H1 (cell line): ENCODE measurements around the gene HSD17B10. TPM values are rescaled to one million over a fixed set of nuclear protein-coding genes. Genes with fewer than 3 reads are reported as not detected.

Experiments
- CTCF ChIA-PET: fragments of 300-600 bp; sonication (Branson Sonifier 250); formaldehyde crosslinking; loops from one replicate; lab custom pipeline; 2021; ENCODE audit not compliant: partially characterized antibody; lab: Charles Lee
- POLR2A ChIA-PET: fragments of 300-600 bp; sonication (Branson Sonifier 250); formaldehyde crosslinking; loops from one replicate; lab custom pipeline; 2021; ENCODE audit warnings: inconsistent platforms; ENCODE audit not compliant: partially characterized antibody; lab: Charles Lee
- DNase-seq, 2 experiments: peaks; one replicate each; pipeline versions ENCODE4 v3.0.0 to v3.0.0-alpha.2; 2010 to 2022; ENCODE audit warnings: low spot score in 2 of 2, low read depth in 1 of 2, mixed read lengths in 1 of 2
- FAIRE-seq: peaks from 2 replicates; lab custom pipeline; 2011; peaks lifted over from hg19 to GRCh38; lab: Jason Lieb, UNC
- H2AFZ ChIP-seq: 2 replicates; pipeline ENCODE4 v1.8.1; 2012; ENCODE audit warnings: low read length, inconsistent platforms
- H2AK5ac ChIP-seq: 2 replicates; pipeline ENCODE4 v1.6.1; 2013; ENCODE audit warnings: low read depth, low read length
- H2BK120ac ChIP-seq: replicated peaks from 2 replicates; pipeline ENCODE3; 2013; ENCODE audit warnings: low read depth, low read length, inconsistent platforms
- H2BK12ac ChIP-seq: 2 replicates; pipeline ENCODE4 v1.6.1; 2013; ENCODE audit warnings: low read depth, low read length
- H2BK15ac ChIP-seq: 2 replicates; pipeline ENCODE4 v1.6.1; 2013; ENCODE audit warnings: low read length
- H2BK20ac ChIP-seq: 2 replicates; pipeline ENCODE4 v1.6.1; 2013; ENCODE audit warnings: low read length
- H2BK5ac ChIP-seq: 2 replicates; pipeline ENCODE4 v1.6.1; 2013; ENCODE audit warnings: low read depth, low read length
- H3K14ac ChIP-seq: 2 replicates; pipeline ENCODE4 v1.6.1; 2013; ENCODE audit warnings: inconsistent platforms; ENCODE audit not compliant: insufficient read length
- H3K18ac ChIP-seq: 2 replicates; pipeline ENCODE4 v1.6.1; 2013; ENCODE audit warnings: low read length; ENCODE audit errors: extremely low read depth
- H3K23ac ChIP-seq: 2 replicates; pipeline ENCODE4 v1.6.1; 2013; ENCODE audit warnings: inconsistent platforms; ENCODE audit not compliant: insufficient read length
- H3K23me2 ChIP-seq: 2 replicates; pipeline ENCODE4 v1.6.1; 2013; ENCODE audit warnings: low read depth, low read length
- H3K27ac ChIP-seq: 2 replicates; pipeline ENCODE4 v1.6.1; 2011; ENCODE audit warnings: low read depth, low read length, inconsistent platforms
- H3K27me3 ChIP-seq, 4 experiments: replicated peaks in 1 of 4; 1 replicate in 1 of 4; 2 replicates in 3 of 4; pipeline versions ENCODE4 v1.6.1 to v1.8.1; 2011 to 2013; ENCODE audit warnings: low read length in 3 of 4, mild to moderate bottlenecking in 3 of 4, inconsistent platforms in 2 of 4, mixed read lengths in 2 of 4, moderate library complexity in 1 of 4; ENCODE audit not compliant: control insufficient read depth in 3 of 4, insufficient read depth in 3 of 4; ENCODE audit errors: extremely low read depth in 1 of 4
- H3K36me3 ChIP-seq, 4 experiments: 2 replicates each; pipeline versions ENCODE4 v1.6.1 to v1.8.1; 2011 to 2013; ENCODE audit warnings: mild to moderate bottlenecking in 4 of 4, low read length in 3 of 4, moderate library complexity in 2 of 4, control low read depth in 1 of 4, inconsistent platforms in 1 of 4; ENCODE audit not compliant: insufficient read depth in 4 of 4, control insufficient read depth in 2 of 4
- H3K4ac ChIP-seq: replicated peaks from 2 replicates; pipeline ENCODE3; 2013; ENCODE audit warnings: low read length, low read depth, mixed read lengths, inconsistent platforms; ENCODE audit not compliant: insufficient read length
- H3K4me1 ChIP-seq, 4 experiments: replicated peaks in 1 of 4; 1 replicate in 1 of 4; 2 replicates in 3 of 4; pipeline versions ENCODE4 v1.6.1 to v1.8.1; 2011 to 2013; ENCODE audit warnings: low read length in 3 of 4, inconsistent platforms in 2 of 4, mixed read lengths in 1 of 4; ENCODE audit not compliant: insufficient read depth in 4 of 4, control insufficient read depth in 3 of 4
- H3K4me2 ChIP-seq, 2 experiments: 2 replicates each; pipeline versions ENCODE4 v1.6.1 to v1.8.1; 2011 to 2013; ENCODE audit warnings: low read depth in 2 of 2, low read length in 2 of 2, control low read depth in 1 of 2, inconsistent platforms in 1 of 2, mild to moderate bottlenecking in 1 of 2; ENCODE audit not compliant: insufficient read depth in 1 of 2
- H3K4me3 ChIP-seq, 4 experiments: fragments of 200-600, 300-600 bp in 1 of 4; sonication (generic), shearing (Covaris generic), sonication (Bioruptor Twin) in 1 of 4; 2 replicates each; pipeline versions ENCODE4 v1.5.1 to v1.8.1; 2011 to 2016; ENCODE audit warnings: low read length in 4 of 4, low read depth in 3 of 4, control low read depth in 2 of 4, inconsistent platforms in 2 of 4, mild to moderate bottlenecking in 2 of 4, mixed read lengths in 1 of 4, moderate library complexity in 1 of 4; ENCODE audit not compliant: insufficient read depth in 2 of 4; ENCODE audit errors: extremely low read depth in 1 of 4
- H3K56ac ChIP-seq: replicated peaks from 2 replicates; pipeline ENCODE3; 2013; ENCODE audit warnings: low read depth, mild to moderate bottlenecking, mixed read lengths, low read length, inconsistent platforms; ENCODE audit not compliant: insufficient read length
- H3K79me1 ChIP-seq: 2 replicates; pipeline ENCODE4 v1.6.1; 2013; ENCODE audit warnings: low read depth, low read length, control low read depth
- H3K79me2 ChIP-seq, 2 experiments: 2 replicates each; pipeline versions ENCODE4 v1.6.1 to v1.8.1; 2012 to 2013; ENCODE audit warnings: low read length in 2 of 2, mild to moderate bottlenecking in 2 of 2, inconsistent platforms in 1 of 2; ENCODE audit not compliant: insufficient read depth in 2 of 2, control insufficient read depth in 1 of 2
- H3K9ac ChIP-seq, 4 experiments: replicated peaks in 1 of 4; 1 replicate in 1 of 4; 2 replicates in 3 of 4; pipeline versions ENCODE4 v1.6.1 to v1.8.1; 2011 to 2013; ENCODE audit warnings: low read depth in 3 of 4, low read length in 3 of 4, control low read depth in 2 of 4, mild to moderate bottlenecking in 2 of 4, moderate library complexity in 2 of 4, inconsistent platforms in 1 of 4; ENCODE audit errors: extremely low read depth in 1 of 4
- H3K9me3 ChIP-seq, 2 experiments: 2 replicates each; pipeline versions ENCODE4 v1.6.1 to v1.8.1; 2012 to 2013; ENCODE audit warnings: mild to moderate bottlenecking in 2 of 2, moderate library complexity in 2 of 2, control low read depth in 1 of 2, inconsistent platforms in 1 of 2, low read depth in 1 of 2, low read length in 1 of 2, mixed read lengths in 1 of 2; ENCODE audit not compliant: insufficient read depth in 2 of 2
- H4K20me1 ChIP-seq, 2 experiments: replicated peaks in 1 of 2; 2 replicates each; pipeline versions ENCODE3 to v1.8.1; 2011 to 2013; ENCODE audit warnings: inconsistent platforms in 2 of 2, low read length in 2 of 2, mild to moderate bottlenecking in 1 of 2; ENCODE audit not compliant: insufficient read depth in 2 of 2, control insufficient read depth in 1 of 2
- H4K5ac ChIP-seq: 2 replicates; pipeline ENCODE4 v1.6.1; 2013; ENCODE audit warnings: low read length, low read depth, mixed read lengths, inconsistent platforms; ENCODE audit not compliant: insufficient read length
- H4K8ac ChIP-seq: 2 replicates; pipeline ENCODE4 v1.8.0; 2013; ENCODE audit warnings: mild to moderate bottlenecking, moderate library complexity, low read length, inconsistent platforms; ENCODE audit not compliant: insufficient read depth; ENCODE audit errors: extremely low read depth
- H4K91ac ChIP-seq: replicated peaks from 2 replicates; pipeline ENCODE3; 2013; ENCODE audit warnings: low read length, mixed read lengths, inconsistent platforms; ENCODE audit not compliant: insufficient read length
- CEBPB ChIP-seq: IDR thresholded peaks from 2 replicates; pipeline ENCODE4 v1.6.1; 2012; ENCODE audit warnings: low read depth, low read length
- FOSL1 ChIP-seq: IDR thresholded peaks from 2 replicates; pipeline ENCODE4 v1.6.1; 2011; ENCODE audit warnings: mild to moderate bottlenecking, low read depth, low read length, moderate library complexity; ENCODE audit not compliant: insufficient read depth
- KDM5A ChIP-seq: fragments of 200-600 bp; IDR thresholded peaks from 2 replicates; pipeline ENCODE4 v1.7.1; 2012; ENCODE audit warnings: mild to moderate bottlenecking, low read length, inconsistent platforms, mixed read lengths
- NANOG ChIP-seq: IDR thresholded peaks from 2 replicates; pipeline ENCODE4 v1.6.1; 2011; ENCODE audit warnings: low read length, low read depth, mild to moderate bottlenecking, inconsistent platforms; ENCODE audit not compliant: insufficient read depth, poor library complexity, severe bottlenecking
- POLR2AphosphoS5 ChIP-seq: IDR thresholded peaks from 2 replicates; pipeline ENCODE4 v1.6.1; 2011; ENCODE audit warnings: low read depth, low read length
- SIN3A ChIP-seq, 2 experiments: IDR thresholded peaks in 1 of 2; conservative IDR thresholded peaks in 1 of 2; 2 replicates each; pipeline ENCODE4 v1.6.1; 2011 to 2012; ENCODE audit warnings: low read length in 2 of 2, improper control_type of control experiment in 1 of 2, low read depth in 1 of 2, mild to moderate bottlenecking in 1 of 2
- SP2 ChIP-seq: IDR thresholded peaks from 2 replicates; pipeline ENCODE4 v1.6.1; 2012; ENCODE audit warnings: mild to moderate bottlenecking, low read length, inconsistent platforms
- WGBS, 2 experiments: shearing (Covaris generic) in 1 of 2; methylation state at CpG; one replicate each; pipeline versions ENCODE4 v1.1.6 to v1.1.7; 2013 to 2015; ENCODE audit warnings: low lambda C conversion rate in 2 of 2, mixed read lengths in 2 of 2, inconsistent platforms in 1 of 2, low coverage in 1 of 2, missing lambda C conversion rate in 1 of 2; ENCODE audit not compliant: insufficient replicate concordance in 2 of 2, insufficient coverage in 1 of 2, insufficient read length in 1 of 2; ENCODE audit errors: extremely low coverage in 1 of 2, missing lambda C conversion rate in 1 of 2; 5-methylcytosine and 5-hydroxymethylcytosine counted together
- polyA plus RNA-seq, 7 experiments: library from polyadenylated mRNA; depleted of rRNA in 3 of 7; stranded (reverse) in 5 of 7; unstranded in 2 of 7; fragments of >200 nt in 5 of 7; fragments of 200-250 nt in 2 of 7; gene quantifications; 1 replicate in 5 of 7; 2 replicates in 1 of 7; 4 replicates in 1 of 7; pipeline versions ENCODE4 v1.2.1 to v1.2.3, GENCODE V29; 2011 to 2013; ENCODE audit warnings: missing spikeins in 2 of 7, mixed read lengths in 2 of 7
- total RNA-seq: library from RNA; stranded (reverse); fragmentation: NEBNext Ultra II Directional; extraction: Animal tissue kit (Norgen Biotek cat#: 25700); gene quantifications from 2 replicates; pipeline ENCODE4 v1.2.1, GENCODE V29; 2021
- TF ChIP-seq, protein P1 (sequence below), 3 experiments: IDR thresholded peaks; 1 replicate in 2 of 3; 2 replicates in 1 of 3; pipeline versions ENCODE4 v1.5.1 to v1.6.1; 2011; ENCODE audit warnings: low read length in 3 of 3, mild to moderate bottlenecking in 3 of 3, inconsistent platforms in 2 of 3, low read depth in 1 of 3, moderate library complexity in 1 of 3; ENCODE audit not compliant: insufficient read depth in 1 of 3; ENCODE audit errors: control extremely low read depth in 1 of 3
- TF ChIP-seq, protein P2 (sequence below): IDR thresholded peaks from 2 replicates; pipeline ENCODE4 v1.6.1; 2011; ENCODE audit warnings: low read length, improper control_type of control experiment

The HSD17B10 gene
- total and polyA plus RNA-seq, 2 of the 8 experiments (the other 6 are each of a cell fraction or from before 2014, with no cell fraction given): 114 to 236 TPM

DNA sequence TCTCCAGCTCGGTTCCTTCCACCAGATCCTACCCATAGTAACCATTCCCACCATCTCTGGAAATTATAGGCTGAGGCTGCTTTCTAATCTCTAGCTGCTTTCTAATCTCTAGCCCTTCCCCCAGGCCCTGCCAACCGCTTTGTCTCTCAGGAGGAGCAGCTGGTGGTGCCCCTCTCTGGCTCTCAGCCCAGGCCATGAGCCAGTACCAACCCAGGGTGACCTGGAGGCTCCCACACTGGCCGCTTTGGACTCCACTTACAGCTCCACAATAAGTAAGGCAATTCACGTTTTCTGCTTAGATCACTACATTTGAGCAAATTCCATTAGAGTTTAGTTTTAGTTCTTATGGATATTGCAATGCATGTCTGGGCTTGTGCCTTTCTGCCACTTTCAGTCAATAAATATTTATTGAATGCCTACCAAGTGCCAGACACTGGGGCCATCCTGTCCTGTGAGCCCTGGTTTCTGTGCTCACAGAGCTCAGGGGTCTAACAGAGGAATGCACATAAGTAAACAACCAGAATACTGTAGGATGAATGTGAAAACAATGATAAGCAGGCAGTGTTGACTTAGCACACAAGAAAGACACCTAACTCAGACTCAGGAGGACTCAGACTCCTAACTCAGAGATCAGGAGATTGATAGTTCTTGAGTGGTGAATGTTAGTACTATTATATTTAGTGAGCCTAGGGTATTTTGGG, 50.6 kb downstream of the HSD17B10 start:
- Histone ChIP-seq H3K23me2 (no peaks in the 10 kb centered on the region), H3K9me3 (no peaks in the 10 kb centered on the region), H2AFZ (no peak overlapping the region), H3K18ac (no peak overlapping the region), H3K56ac (no peak overlapping the region), H2BK5ac (no peak overlapping the region), H3K79me1 (no peaks in the 10 kb centered on the region), H3K4me1 (no peaks in the 10 kb centered on the region), H3K4me2 (no peak overlapping the region), H2BK120ac (no peak overlapping the region), H2AK5ac (no peak overlapping the region), H3K9ac (no peak overlapping the region), H3K27me3 (no peaks in the 10 kb centered on the region), H2BK12ac (no peak overlapping the region), H4K5ac (no peak overlapping the region), H3K23ac (no peak overlapping the region), H4K8ac (no peak overlapping the region), H3K36me3 (peaks cover 8 to 46% (median 35%) of the 10 kb centered on the region in 4 experiments; a peak in 7 of 8 replicates), H3K4me3 (no peak overlapping the region), H3K4ac (no peak overlapping the region), H2BK20ac (no peak overlapping the region), H4K91ac (no peak overlapping the region), H3K27ac (no peak overlapping the region; the same call in 1 of the 2 replicates), H4K20me1 (peaks cover 0 to 1% of the 10 kb centered on the region in 2 experiments), H3K79me2 (no peaks in the 10 kb centered on the region), H2BK15ac (no peak overlapping the region), H3K14ac (no peak overlapping the region)
- WGBS, 2 experiments: 93% methylated on average over 4 of the region's 4 CpGs; no CpG with 5 or more reads in 1 of the 2 experiments
- TF ChIP-seq, protein P1, sequence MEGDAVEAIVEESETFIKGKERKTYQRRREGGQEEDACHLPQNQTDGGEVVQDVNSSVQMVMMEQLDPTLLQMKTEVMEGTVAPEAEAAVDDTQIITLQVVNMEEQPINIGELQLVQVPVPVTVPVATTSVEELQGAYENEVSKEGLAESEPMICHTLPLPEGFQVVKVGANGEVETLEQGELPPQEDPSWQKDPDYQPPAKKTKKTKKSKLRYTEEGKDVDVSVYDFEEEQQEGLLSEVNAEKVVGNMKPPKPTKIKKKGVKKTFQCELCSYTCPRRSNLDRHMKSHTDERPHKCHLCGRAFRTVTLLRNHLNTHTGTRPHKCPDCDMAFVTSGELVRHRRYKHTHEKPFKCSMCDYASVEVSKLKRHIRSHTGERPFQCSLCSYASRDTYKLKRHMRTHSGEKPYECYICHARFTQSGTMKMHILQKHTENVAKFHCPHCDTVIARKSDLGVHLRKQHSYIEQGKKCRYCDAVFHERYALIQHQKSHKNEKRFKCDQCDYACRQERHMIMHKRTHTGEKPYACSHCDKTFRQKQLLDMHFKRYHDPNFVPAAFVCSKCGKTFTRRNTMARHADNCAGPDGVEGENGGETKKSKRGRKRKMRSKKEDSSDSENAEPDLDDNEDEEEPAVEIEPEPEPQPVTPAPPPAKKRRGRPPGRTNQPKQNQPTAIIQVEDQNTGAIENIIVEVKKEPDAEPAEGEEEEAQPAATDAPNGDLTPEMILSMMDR (IDR thresholded peaks at IDR 0.05; ENCODE audit: control extremely low read depth in 1 of 3, insufficient read depth in 1 of 3, low read depth in 1 of 3, low read length in 3 of 3): no peak
- no peak for TF ChIP-seq POLR2AphosphoS5
- no peak for TF ChIP-seq SP2
- TF ChIP-seq, protein P2, sequence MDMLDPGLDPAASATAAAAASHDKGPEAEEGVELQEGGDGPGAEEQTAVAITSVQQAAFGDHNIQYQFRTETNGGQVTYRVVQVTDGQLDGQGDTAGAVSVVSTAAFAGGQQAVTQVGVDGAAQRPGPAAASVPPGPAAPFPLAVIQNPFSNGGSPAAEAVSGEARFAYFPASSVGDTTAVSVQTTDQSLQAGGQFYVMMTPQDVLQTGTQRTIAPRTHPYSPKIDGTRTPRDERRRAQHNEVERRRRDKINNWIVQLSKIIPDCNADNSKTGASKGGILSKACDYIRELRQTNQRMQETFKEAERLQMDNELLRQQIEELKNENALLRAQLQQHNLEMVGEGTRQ: no peak
- TF ChIP-seq SIN3A (conservative IDR thresholded peaks at IDR 0.05 in 1 of 2, IDR thresholded peaks at IDR 0.05 in 1 of 2; ENCODE audit: low read depth in 1 of 2, low read length in 2 of 2): no peak
- TF ChIP-seq FOSL1: no peak
- no peak for TF ChIP-seq NANOG
- TF ChIP-seq CEBPB: no peak
- no peak for TF ChIP-seq KDM5A
- POLR2A ChIA-PET: no interaction called here
- DNase-seq: no peak
- no peak for FAIRE-seq
- CTCF ChIA-PET: interaction anchor here (1.3 to 2.4 kb wide), 4 partner anchors 52 to 70 kb away, joined by 3 to 9 read pairs (median 5); no protein-coding TSS in a partner anchor
